ENCODE data around the gene EML5.

Gene EML5

DNA sequence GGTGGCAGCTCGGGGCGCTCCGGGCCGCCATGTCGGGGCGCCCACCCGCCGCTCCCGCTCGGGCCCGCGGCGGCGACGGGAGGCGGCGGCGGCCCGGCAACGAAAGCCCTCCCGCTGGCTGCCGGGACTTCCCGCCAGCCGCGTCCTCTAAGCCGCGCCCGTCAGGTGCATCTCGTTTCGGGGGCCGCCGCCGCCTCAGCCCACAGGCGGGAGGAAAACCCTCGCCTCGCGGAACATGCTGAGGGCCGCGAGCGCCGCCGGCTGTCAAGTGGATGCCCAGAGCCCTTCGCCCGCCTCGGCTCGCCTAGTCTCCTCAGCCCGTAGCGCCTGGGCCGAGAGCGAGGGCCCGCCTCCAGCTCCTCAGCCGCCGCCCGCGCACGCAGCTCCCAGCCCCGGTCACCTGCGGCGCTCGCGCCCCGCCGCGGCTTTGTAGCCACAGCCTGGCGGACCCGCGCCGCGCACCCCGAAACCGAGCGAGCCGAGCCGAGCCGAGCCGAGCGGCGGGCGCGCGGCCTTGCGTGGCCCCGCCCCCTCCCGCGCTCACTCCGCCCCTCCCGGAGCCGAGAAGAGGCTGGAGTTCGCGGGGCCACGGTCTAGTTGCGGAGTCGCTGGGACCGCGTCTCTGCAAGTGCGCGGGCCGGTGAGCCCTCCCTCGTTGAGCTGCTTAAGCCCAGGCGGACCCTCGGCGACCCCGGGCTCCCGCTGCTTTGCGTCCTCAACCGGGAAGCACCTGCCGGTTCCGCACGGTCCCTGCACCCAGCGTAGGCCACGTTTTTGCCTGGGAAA lies at the start of gene EML5:
TSS of gene EML5 (minus strand) at position 481 of the 786 bp plus-strand sequence. CDS start at position 31, 450 bp downstream.
- no peak for DNase-seq (ENCODE audit: low read depth)
- peak within 1 kb of the TSS; percentile 61 for H3K4me3 ChIP-seq (ENCODE audit: control insufficient read depth, low read depth, low read length)
- TF ChIP-seq, protein P1, sequence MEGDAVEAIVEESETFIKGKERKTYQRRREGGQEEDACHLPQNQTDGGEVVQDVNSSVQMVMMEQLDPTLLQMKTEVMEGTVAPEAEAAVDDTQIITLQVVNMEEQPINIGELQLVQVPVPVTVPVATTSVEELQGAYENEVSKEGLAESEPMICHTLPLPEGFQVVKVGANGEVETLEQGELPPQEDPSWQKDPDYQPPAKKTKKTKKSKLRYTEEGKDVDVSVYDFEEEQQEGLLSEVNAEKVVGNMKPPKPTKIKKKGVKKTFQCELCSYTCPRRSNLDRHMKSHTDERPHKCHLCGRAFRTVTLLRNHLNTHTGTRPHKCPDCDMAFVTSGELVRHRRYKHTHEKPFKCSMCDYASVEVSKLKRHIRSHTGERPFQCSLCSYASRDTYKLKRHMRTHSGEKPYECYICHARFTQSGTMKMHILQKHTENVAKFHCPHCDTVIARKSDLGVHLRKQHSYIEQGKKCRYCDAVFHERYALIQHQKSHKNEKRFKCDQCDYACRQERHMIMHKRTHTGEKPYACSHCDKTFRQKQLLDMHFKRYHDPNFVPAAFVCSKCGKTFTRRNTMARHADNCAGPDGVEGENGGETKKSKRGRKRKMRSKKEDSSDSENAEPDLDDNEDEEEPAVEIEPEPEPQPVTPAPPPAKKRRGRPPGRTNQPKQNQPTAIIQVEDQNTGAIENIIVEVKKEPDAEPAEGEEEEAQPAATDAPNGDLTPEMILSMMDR (IDR thresholded peaks at IDR 0.05; ENCODE audit: control insufficient read depth, insufficient read depth, low read depth, low read length, missing control alignments) = peak; percentile 42

DNA sequence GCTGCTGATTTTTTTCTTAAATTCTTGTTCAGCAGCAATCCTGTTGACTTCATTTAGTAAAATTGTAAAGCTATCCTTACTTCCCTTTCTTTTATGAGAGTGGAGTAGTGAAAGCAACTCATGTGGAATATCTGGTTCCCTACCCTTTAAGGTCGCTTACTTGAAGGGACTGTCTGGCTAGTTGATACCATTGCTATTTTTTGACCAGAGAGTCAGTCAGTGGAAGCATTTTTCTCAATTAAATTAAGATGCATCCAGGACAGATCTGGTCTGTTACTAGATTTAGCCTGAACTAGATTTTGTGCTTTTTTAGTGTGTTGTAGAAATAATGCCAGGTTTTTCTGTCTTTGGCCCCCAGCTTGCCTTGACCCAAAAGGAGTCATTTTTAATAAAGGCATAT lies 49.7 kb upstream of the EML5 start:
- no peak overlapping the region for H3K4me3 ChIP-seq (ENCODE audit: control insufficient read depth, low read depth, low read length)
- TF ChIP-seq, protein P1 (IDR thresholded peaks at IDR 0.05; ENCODE audit: control insufficient read depth, insufficient read depth, low read depth, low read length, missing control alignments) = no peak

DNA sequence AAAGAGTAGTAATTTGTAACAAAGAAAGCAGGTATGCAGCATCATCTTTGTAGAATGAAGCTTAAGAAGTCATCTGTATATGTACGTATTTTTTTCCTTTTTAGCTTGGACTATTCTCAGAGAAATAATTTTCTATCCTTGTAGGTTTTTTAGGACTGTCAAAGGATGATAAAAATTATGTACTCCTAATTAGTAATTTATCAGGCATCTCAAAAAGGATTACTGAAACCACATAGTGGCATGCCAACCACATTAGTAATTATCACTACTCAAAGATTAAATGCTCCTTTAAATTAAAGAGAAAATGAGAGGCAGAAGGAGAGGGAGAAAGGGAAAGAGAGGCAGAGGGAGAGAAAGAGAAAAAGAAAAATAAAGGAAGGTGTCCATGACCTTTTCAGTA lies 49.0 kb upstream of the EML5 start:
- DNase-seq (ENCODE audit: low read depth) = no peak
- TF ChIP-seq, protein P1 (IDR thresholded peaks at IDR 0.05; ENCODE audit: control insufficient read depth, insufficient read depth, low read depth, low read length, missing control alignments) = no peak
- H3K4me3 ChIP-seq (ENCODE audit: control insufficient read depth, low read depth, low read length) = no peak overlapping the region

More for the DNA sequence above, 49.7 kb upstream of the EML5 start:
- no peak for DNase-seq (ENCODE audit: low read depth)

- DNase-seq (ENCODE audit: low read depth) = no peak
- H3K4me3 ChIP-seq (ENCODE audit: control insufficient read depth, low read depth, low read length) = no peak overlapping the region
- TF ChIP-seq, protein P1 (IDR thresholded peaks at IDR 0.05; ENCODE audit: control insufficient read depth, insufficient read depth, low read depth, low read length, missing control alignments) = no peak
Measured at GRCh38 chr14:88840926-88841325, 48.2 kb upstream of the EML5 start.

GRCh38 chr14:88838015-88838414 lies 45.3 kb upstream of the EML5 start:
- no peak overlapping the region for H3K4me3 ChIP-seq (ENCODE audit: control insufficient read depth, low read depth, low read length)
- TF ChIP-seq, protein P1 (IDR thresholded peaks at IDR 0.05; ENCODE audit: control insufficient read depth, insufficient read depth, low read depth, low read length, missing control alignments) = no peak
- DNase-seq (ENCODE audit: low read depth) = no peak

DNA sequence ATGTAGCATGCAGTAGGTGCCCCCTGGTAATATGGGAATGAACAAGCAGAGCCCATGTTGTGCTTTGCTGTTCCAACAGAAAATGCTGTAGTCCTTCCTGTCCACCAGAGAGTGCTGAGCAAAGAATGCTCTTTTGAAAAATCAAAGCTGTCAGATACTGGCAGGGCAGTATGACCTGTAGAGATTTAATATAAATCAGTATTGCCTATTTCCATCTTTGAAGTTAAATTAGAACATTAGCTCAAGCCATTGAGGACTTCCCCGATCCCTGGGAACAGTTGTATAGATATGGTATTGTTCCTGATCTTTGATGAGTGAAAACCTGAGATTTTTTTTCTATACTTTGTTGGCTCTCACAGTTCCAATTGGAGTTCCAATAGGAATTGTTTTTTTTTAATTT lies 44.7 kb upstream of the EML5 start:
- no peak for DNase-seq (ENCODE audit: low read depth)
- H3K4me3 ChIP-seq (ENCODE audit: control insufficient read depth, low read depth, low read length) = no peak overlapping the region
- TF ChIP-seq, protein P1 (IDR thresholded peaks at IDR 0.05; ENCODE audit: control insufficient read depth, insufficient read depth, low read depth, low read length, missing control alignments) = no peak
